GM12872 (cell line): ENCODE measurements around the gene SUMO2.

Experiments
- TF ChIP-seq, protein P1 (sequence below): IDR thresholded peaks from 3 replicates; pipeline ENCODE4 v1.5.1; 2011; ENCODE audit warnings: low read depth, mild to moderate bottlenecking, low read length, moderate library complexity; ENCODE audit not compliant: insufficient read depth

SUMO2 gene

DNA sequence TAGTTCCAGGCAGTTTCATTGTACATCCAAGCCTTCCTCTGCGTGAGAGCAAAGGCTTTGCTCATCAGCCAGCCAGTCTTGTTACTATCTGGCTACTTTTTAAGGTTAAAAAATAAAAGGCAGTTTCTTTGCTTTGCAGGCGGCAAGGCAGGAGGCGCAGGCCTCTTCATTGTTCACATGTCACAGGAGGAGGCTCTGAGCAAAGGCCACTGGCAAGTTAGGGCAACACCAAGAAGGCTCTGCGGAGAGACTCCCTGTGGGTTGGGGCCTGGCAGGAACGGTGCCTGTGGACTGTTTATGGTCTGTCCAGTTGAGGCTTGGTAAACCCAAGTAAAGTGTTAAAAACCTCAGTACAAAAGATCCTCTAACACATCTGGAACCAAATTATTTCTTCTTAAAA is 47.3 kb downstream of the SUMO2 start:
- TF ChIP-seq, protein P1, sequence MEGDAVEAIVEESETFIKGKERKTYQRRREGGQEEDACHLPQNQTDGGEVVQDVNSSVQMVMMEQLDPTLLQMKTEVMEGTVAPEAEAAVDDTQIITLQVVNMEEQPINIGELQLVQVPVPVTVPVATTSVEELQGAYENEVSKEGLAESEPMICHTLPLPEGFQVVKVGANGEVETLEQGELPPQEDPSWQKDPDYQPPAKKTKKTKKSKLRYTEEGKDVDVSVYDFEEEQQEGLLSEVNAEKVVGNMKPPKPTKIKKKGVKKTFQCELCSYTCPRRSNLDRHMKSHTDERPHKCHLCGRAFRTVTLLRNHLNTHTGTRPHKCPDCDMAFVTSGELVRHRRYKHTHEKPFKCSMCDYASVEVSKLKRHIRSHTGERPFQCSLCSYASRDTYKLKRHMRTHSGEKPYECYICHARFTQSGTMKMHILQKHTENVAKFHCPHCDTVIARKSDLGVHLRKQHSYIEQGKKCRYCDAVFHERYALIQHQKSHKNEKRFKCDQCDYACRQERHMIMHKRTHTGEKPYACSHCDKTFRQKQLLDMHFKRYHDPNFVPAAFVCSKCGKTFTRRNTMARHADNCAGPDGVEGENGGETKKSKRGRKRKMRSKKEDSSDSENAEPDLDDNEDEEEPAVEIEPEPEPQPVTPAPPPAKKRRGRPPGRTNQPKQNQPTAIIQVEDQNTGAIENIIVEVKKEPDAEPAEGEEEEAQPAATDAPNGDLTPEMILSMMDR = no peak

DNA sequence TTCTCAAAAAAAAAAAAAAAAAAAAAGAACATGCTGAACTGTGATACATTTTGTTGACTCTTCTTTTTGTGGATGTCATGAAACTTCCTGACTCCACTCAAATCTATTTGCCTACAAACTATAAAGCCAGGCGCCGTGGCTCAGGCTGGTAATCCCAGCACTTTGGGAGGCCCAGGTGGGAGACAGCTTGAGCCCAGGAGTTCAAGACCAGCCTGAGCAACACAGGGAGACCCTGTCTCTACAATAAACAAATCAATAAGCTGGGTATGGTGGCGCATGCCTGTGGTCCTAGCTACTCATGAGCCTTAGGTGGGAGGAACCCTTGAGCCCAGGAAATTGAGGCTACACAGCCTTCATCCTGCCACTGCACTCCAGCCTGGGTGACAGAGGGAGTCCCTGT is 49.8 kb downstream of the SUMO2 start:
- TF ChIP-seq, protein P1 = no peak

DNA sequence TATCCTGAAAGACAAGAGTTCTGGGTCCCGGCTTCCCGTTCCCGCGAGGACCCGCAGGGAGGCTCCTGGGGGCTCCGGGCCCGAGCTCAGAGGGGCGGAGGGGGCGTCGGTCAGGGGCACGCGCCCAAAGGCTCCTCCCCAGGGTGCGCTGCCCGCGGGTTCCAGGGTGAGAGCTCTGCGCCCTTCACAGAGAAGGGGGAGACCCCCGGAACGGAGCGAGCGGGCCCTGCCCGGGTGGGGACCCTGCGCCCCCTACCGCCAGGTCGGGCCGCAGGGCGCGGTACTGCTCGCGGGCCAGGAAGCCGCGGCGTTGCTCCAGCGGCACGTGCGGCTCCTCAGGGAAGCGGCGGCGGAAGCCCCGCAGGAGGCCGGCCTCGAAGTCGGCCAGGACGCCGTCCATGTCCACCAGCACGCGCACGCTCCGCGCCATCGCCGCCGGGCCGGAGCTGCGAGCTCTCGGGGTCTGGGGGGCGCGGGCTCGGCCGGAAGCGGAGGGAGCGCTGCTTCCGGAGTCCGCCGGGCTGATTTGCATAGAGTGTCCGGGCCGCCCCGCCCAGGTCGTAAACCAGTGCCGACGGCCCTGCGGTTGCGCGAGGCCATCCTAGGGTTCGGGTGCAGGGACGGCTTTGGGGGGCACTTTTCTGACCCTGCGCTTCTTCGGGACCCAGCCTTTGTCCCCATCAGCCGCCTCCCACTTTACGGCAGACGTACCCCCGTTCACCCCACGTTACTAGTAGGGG is 51.3 kb downstream of the SUMO2 start, which contains the start of gene NT5C:
Gene NT5C (minus strand): TSS at position 465 of the 740 bp plus-strand sequence. CDS start 35 bp downstream, at position 430.
- TF ChIP-seq, protein P1 = peak; percentile 77

DNA sequence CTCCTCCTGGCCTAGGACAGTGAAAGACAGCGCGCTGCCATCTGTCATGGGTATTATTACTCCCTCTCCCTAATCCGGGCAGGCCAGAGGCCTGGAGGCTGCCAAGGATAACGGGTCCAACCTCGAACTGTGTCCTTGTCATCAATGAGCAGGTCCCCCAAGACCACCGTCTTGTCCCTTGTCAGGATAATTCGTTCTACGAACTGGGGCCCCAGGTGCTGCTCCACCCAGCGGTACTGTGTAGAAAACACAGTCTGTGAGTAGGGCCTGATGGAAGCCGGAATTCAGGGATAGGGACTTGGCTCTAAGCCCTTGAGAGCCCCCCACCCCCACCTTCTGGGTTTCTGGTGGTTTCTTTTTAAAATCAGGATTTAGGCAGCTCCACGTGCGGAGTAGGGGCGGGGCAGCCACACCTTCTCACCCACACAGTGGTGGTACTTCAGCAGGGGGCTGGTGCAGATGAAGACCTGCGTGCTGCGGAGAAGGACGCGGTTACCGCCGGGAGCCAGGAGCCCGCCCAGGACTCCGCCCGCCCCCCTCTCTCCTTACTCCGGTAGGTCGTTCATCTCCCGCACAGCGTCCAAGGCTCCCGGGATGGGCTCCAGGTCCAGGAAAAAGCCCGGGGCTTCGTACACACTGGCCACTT is 52.0 kb downstream of the SUMO2 start:
- TF ChIP-seq, protein P1 = peak; percentile 66

DNA sequence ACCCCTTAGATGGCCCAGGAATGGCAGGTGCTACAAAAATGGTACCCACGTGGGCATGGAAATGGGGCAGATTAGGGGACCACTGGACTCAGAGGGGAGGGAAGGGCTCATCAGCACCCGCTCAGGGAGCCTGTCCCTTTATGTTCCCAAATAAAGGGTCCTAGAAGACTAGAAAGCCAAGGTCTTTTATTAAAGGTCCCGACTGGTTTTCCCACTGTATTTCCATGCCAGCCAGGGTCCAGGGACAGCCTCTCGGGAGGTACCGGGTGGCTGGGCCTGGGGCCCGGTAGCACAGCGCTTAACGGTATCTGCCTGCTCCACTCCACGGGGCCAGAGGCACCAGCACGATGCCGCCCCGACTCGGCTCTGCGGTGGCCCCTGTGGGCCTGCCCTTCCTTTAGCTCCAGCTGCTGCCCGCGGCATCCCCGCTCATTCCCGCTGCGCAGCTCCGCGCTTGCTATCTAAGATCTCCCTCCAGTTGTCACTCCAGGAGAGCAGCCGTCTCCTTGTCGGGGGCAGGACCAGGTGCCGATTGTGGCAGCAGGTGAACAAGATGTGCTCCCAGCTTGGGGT is 52.6 kb downstream of the SUMO2 start:
- TF ChIP-seq, protein P1 = no peak

DNA sequence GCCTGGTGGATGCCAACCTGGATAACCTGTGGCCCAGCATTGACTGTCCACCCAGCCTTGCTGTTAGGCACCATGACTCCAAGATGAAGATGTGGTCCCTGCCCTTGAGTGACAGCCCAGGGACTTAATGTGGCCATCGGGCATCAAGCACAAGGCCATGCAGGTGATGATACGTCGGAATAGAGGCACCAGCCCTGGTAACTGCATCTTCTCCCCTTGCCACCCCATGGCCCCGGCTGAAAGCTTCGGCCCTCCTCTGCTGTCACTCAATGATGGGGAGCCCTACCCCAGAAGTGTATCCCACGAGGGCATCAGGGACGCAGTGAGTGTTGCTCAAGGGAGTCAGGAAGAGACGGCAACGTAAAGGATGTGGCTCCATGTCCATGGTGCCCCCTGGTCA is 53.2 kb downstream of the SUMO2 start:
- TF ChIP-seq, protein P1 = no peak

DNA sequence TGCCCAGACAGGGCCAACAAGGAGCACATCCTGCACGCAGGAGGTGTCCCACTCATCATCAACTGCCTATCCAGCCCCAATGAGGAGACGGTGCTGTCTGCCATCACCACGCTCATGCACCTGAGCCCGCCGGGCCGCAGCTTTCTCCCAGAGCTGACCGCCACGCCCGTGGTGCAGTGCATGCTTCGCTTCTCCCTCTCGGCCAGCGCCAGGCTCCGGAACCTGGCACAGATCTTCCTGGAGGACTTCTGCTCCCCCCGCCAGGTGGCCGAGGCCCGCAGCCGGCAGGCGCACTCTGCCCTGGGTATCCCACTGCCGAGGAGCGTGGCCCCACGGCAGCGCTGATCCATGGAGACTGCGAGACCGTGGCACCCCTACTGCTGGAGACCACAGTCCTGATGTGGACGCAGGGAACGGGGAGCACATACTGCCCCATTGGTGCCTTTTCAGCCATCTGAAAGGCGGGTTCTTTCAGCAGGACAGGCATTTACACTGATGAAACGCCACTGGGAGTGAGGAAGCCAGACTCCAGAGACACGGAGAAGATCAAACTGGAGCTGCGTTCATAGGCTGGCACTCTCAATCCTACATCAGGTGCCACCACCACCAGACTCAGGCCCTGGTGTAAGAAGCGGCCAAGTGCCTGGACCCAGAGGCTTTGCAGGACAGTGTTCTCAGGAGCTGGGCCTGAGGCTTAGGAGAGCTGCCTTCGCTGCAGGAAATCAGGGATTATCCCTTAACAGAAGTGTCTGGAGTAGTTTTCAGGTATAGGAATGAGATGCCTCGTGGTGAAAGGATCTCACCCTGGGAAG is 53.9 kb downstream of the SUMO2 start:
- TF ChIP-seq, protein P1 = no peak
